Ascending aorta (tissue), 2 donors: ENCODE measurements around the gene LAMB3. TPM values are rescaled to one million over a fixed set of nuclear protein-coding genes. Genes with fewer than 3 reads are reported as not detected.

Source experiments
- DNase-seq, 2 donors: peaks; one replicate each; pipeline ENCODE4 v3.0.0-alpha.2; 2019; ENCODE audit warnings: low spot score in 2 of 2
- H3K27ac ChIP-seq, 2 donors: fragments of 200-600 bp; sonication (generic); one replicate each; pipeline ENCODE4 v1.5.1; 2016 to 2017; ENCODE audit warnings: mild to moderate bottlenecking in 1 of 2
- H3K27me3 ChIP-seq: fragments of 200-600 bp; sonication (generic); one replicate; pipeline ENCODE4 v1.5.1; 2017
- H3K36me3 ChIP-seq, 2 donors: fragments of 200-600 bp; sonication (generic); one replicate each; pipeline ENCODE4 v1.5.1; 2016
- H3K4me1 ChIP-seq, 2 donors: fragments of 200-600 bp; sonication (generic); one replicate each; pipeline ENCODE4 v1.5.1; 2016 to 2017; ENCODE audit warnings: mild to moderate bottlenecking in 1 of 2
- H3K4me3 ChIP-seq, 2 donors: fragments of 200-600 bp; sonication (generic); one replicate each; pipeline ENCODE4 v1.5.1; 2016 to 2017; ENCODE audit warnings: mild to moderate bottlenecking in 1 of 2
- H3K9me3 ChIP-seq, 2 donors: fragments of 200-600 bp; sonication (generic); one replicate each; pipeline ENCODE4 v1.5.1; 2016
- CTCF ChIP-seq, 3 experiments: fragments of 200-600 bp in 2 of 3; fragments of 450-650 bp in 1 of 3; sonication (generic) in 2 of 3; IDR thresholded peaks; one replicate each; pipeline ENCODE4 v1.5.1; 2016 to 2019; ENCODE audit warnings: antibody characterized with exemption in 3 of 3, mild to moderate bottlenecking in 1 of 3, moderate library complexity in 1 of 3
- intact Hi-C: fragments of 100-400 bp; cut with DNase I; formaldehyde crosslinking; loops from one replicate; pipeline ENCODE4 v1.15.1; 2023
- total RNA-seq: library from RNA; depleted of rRNA; stranded (reverse); fragments of >200 nt; gene quantifications from one replicate; pipeline ENCODE4 v1.1.0, GENCODE V29; 2016

The LAMB3 gene
- total RNA-seq, 1 donor from 2014 or later: 0.75 TPM

- H3K9me3 ChIP-seq: no peaks in the 10 kb centered on the region
- no peak overlapping the region for H3K27ac ChIP-seq
- no peaks in the 10 kb centered on the region for H3K36me3 ChIP-seq
- DNase-seq: no peak
- no peaks in the 10 kb centered on the region for H3K4me1 ChIP-seq
- no peak for TF ChIP-seq CTCF (IDR thresholded peaks at IDR 0.05)
- intact Hi-C loops: no loop called here
- H3K27me3 ChIP-seq: no peaks in the 10 kb centered on the region
- H3K4me3 ChIP-seq: no peak overlapping the region
These were observed 58.5 kb downstream of the LAMB3 start for GRCh38 chr1:209593747-209594146.

GRCh38 chr1:209590405-209590804, 61.8 kb downstream of the LAMB3 start:
- Histone ChIP-seq H3K9me3 (no peaks in the 10 kb centered on the region), H3K27ac (no peak overlapping the region), H3K36me3 (no peaks in the 10 kb centered on the region), H3K4me1 (peaks cover 0 to 3% of the 10 kb centered on the region in 2 donors), H3K4me3 (no peak overlapping the region), H3K27me3 (no peaks in the 10 kb centered on the region)
- no peak for TF ChIP-seq CTCF (IDR thresholded peaks at IDR 0.05)
- intact Hi-C loops: no loop called here
- DNase-seq: no peak

- TF ChIP-seq CTCF (IDR thresholded peaks at IDR 0.05): no peak
- no peak for DNase-seq
- Histone ChIP-seq H3K36me3 (no peaks in the 10 kb centered on the region), H3K4me3 (no peak overlapping the region), H3K27me3 (no peaks in the 10 kb centered on the region), H3K9me3 (no peaks in the 10 kb centered on the region), H3K27ac (no peak overlapping the region), H3K4me1 (peaks cover 0 to 4% of the 10 kb centered on the region in 2 donors)
- intact Hi-C loops: no loop called here
These were observed 62.4 kb downstream of the LAMB3 start for GRCh38 chr1:209589863-209590262.

- H3K36me3 ChIP-seq: no peaks in the 10 kb centered on the region
- H3K9me3 ChIP-seq: no peaks in the 10 kb centered on the region
- no peak for TF ChIP-seq CTCF (IDR thresholded peaks at IDR 0.05)
- H3K4me3 ChIP-seq: no peak overlapping the region
- H3K4me1 ChIP-seq: peaks cover 0 to 4% of the 10 kb centered on the region in 2 donors
- intact Hi-C loops: no loop called here
- H3K27ac ChIP-seq: no peak overlapping the region
- DNase-seq: no peak
- H3K27me3 ChIP-seq: no peaks in the 10 kb centered on the region
These were observed 62.8 kb downstream of the LAMB3 start for GRCh38 chr1:209589440-209589839.

GRCh38 chr1:209587789-209588188, 64.4 kb downstream of the LAMB3 start:
- H3K27me3 ChIP-seq: no peaks in the 10 kb centered on the region
- no peak for DNase-seq
- no peak for TF ChIP-seq CTCF (IDR thresholded peaks at IDR 0.05)

GRCh38 chr1:209586221-209586740, 65.9 kb downstream of the LAMB3 start:
- TF ChIP-seq CTCF (IDR thresholded peaks at IDR 0.05): no peak
- no peak for DNase-seq
- intact Hi-C loops: no loop called here

More at GRCh38 chr1:209587789-209588188, 64.4 kb downstream of the LAMB3 start:
- Histone ChIP-seq H3K27ac (no peak overlapping the region), H3K36me3 (no peaks in the 10 kb centered on the region), H3K4me1 (peaks cover 0 to 4% of the 10 kb centered on the region in 2 donors), H3K4me3 (no peak overlapping the region), H3K9me3 (no peaks in the 10 kb centered on the region)
- intact Hi-C loops: no loop called here

More at GRCh38 chr1:209586221-209586740, 65.9 kb downstream of the LAMB3 start:
- Histone ChIP-seq H3K27ac (no peak overlapping the region), H3K27me3 (no peaks in the 10 kb centered on the region), H3K4me1 (peaks cover 0 to 4% of the 10 kb centered on the region in 2 donors), H3K4me3 (no peak overlapping the region), H3K36me3 (no peaks in the 10 kb centered on the region), H3K9me3 (no peaks in the 10 kb centered on the region)
